ENCODE measurements around the gene HES1.

Gene HES1

GRCh38 chr3:194129581-194130133 is 6.3 kb upstream of the HES1 start:
- peak; percentile 67 for DNase-seq

- no peak for DNase-seq
Measured at GRCh38 chr3:194130188-194130587, 5.8 kb upstream of the HES1 start.

GRCh38 chr3:194130807-194131589 is 5.0 kb upstream of the HES1 start:
- no peak for DNase-seq

GRCh38 chr3:194132465-194133286 is 3.3 kb upstream of the HES1 start:
- no peak for DNase-seq

GRCh38 chr3:194133661-194134230 is 2.2 kb upstream of the HES1 start:
- no peak for DNase-seq

GRCh38 chr3:194134231-194134756 is 1.7 kb upstream of the HES1 start:
- DNase-seq = no peak

- peak; percentile 85 for DNase-seq
Measured at GRCh38 chr3:194134757-194135515, 1.0 kb upstream of the HES1 start.

GRCh38 chr3:194135516-194135805 is 487 bp upstream of the HES1 start:
- no peak for DNase-seq

- DNase-seq = no peak
Measured at GRCh38 chr3:194136519-194137007, 615 bp downstream of the HES1 start.

- DNase-seq = no peak
Measured at GRCh38 chr3:194137008-194137505, 1.1 kb downstream of the HES1 start.

- DNase-seq = no peak
Measured at GRCh38 chr3:194137506-194138474, 1.8 kb downstream of the HES1 start.

GRCh38 chr3:194138732-194139070 is 2.8 kb downstream of the HES1 start:
- DNase-seq = no peak

GRCh38 chr3:194139071-194139813 is 3.3 kb downstream of the HES1 start:
- DNase-seq = no peak

GRCh38 chr3:194139814-194140391 is 4.0 kb downstream of the HES1 start:
- DNase-seq = no peak

- no peak for DNase-seq
Measured at GRCh38 chr3:194140520-194141414, 4.8 kb downstream of the HES1 start.

GRCh38 chr3:194141415-194142155 is 5.6 kb downstream of the HES1 start:
- peak; percentile 81 for DNase-seq

GRCh38 chr3:194142156-194142910 is 6.4 kb downstream of the HES1 start:
- no peak for DNase-seq

Measured in NCI-H2227 treated with DMSO at 0.1 percent for 48 hours (cell line).